Measurements from ENCODE around the gene PITPNM3.

The PITPNM3 gene

GRCh38 chr17:6509031-6509771, 47.2 kb downstream of the PITPNM3 start:
- no peak for TF ChIP-seq REST (IDR thresholded peaks at IDR 0.05; ENCODE audit: low read depth)
- TF ChIP-seq FOXM1 (IDR thresholded peaks at IDR 0.05; ENCODE audit: borderline replicate concordance, low read depth) = no peak
- peak; percentile 60 for TF ChIP-seq YY1 (IDR thresholded peaks at IDR 0.05; ENCODE audit: low read depth)

GRCh38 chr17:6508519-6509030, 47.8 kb downstream of the PITPNM3 start:
- no peak for TF ChIP-seq YY1 (IDR thresholded peaks at IDR 0.05; ENCODE audit: low read depth)
- TF ChIP-seq TEAD4 (IDR thresholded peaks at IDR 0.05) = no peak
- TF ChIP-seq TCF12 (IDR thresholded peaks at IDR 0.05; ENCODE audit: low read depth) = no peak
- TF ChIP-seq NFIC (IDR thresholded peaks at IDR 0.05) = no peak
- no peak for TF ChIP-seq RAD21 (IDR thresholded peaks at IDR 0.05; ENCODE audit: low read depth)
- TF ChIP-seq MAX (IDR thresholded peaks at IDR 0.05) = no peak

- TF ChIP-seq EP300 (IDR thresholded peaks at IDR 0.05; ENCODE audit: borderline replicate concordance) (no peak), USF1 (IDR thresholded peaks at IDR 0.05) (no peak), RAD21 (IDR thresholded peaks at IDR 0.05; ENCODE audit: low read depth) (no peak), TAF1 (IDR thresholded peaks at IDR 0.05; ENCODE audit: low read depth) (no peak), TEAD4 (IDR thresholded peaks at IDR 0.05) (no peak), CREB1 (IDR thresholded peaks at IDR 0.05; ENCODE audit: low read depth) (no peak), EGR1 (IDR thresholded peaks at IDR 0.05) (no peak), NFIC (IDR thresholded peaks at IDR 0.05) (no peak), TCF12 (IDR thresholded peaks at IDR 0.05; ENCODE audit: low read depth) (no peak), ZBTB7A (IDR thresholded peaks at IDR 0.05; ENCODE audit: low read depth) (no peak), REST (IDR thresholded peaks at IDR 0.05; ENCODE audit: low read depth) (no peak), MAX (IDR thresholded peaks at IDR 0.05) (no peak), YY1 (IDR thresholded peaks at IDR 0.05; ENCODE audit: low read depth) (no peak), CEBPB (IDR thresholded peaks at IDR 0.05) (no peak), FOXM1 (IDR thresholded peaks at IDR 0.05; ENCODE audit: borderline replicate concordance, low read depth) (no peak)
Observed at GRCh38 chr17:6508016-6508415, 48.3 kb downstream of the PITPNM3 start.

- TF ChIP-seq NFIC (IDR thresholded peaks at IDR 0.05) (peak; percentile 27; the same call in 1 of the 2 replicates), REST (IDR thresholded peaks at IDR 0.05; ENCODE audit: low read depth) (no peak)
Observed at GRCh38 chr17:6507535-6507934, 48.8 kb downstream of the PITPNM3 start.

GRCh38 chr17:6506679-6507231, 49.6 kb downstream of the PITPNM3 start:
- no peak for TF ChIP-seq CREB1 (IDR thresholded peaks at IDR 0.05; ENCODE audit: low read depth)
- no peak for TF ChIP-seq ZBTB7A (IDR thresholded peaks at IDR 0.05; ENCODE audit: low read depth)
- no peak for TF ChIP-seq EGR1 (IDR thresholded peaks at IDR 0.05)
- peak; percentile 68; the same call in 1 of the 2 replicates for TF ChIP-seq EP300 (IDR thresholded peaks at IDR 0.05; ENCODE audit: borderline replicate concordance)
- peak; percentile 73 for TF ChIP-seq TEAD4 (IDR thresholded peaks at IDR 0.05)
- TF ChIP-seq RAD21 (IDR thresholded peaks at IDR 0.05; ENCODE audit: low read depth) = no peak; the same call in 1 of the 2 replicates
- peak; percentile 57 for TF ChIP-seq NFIC (IDR thresholded peaks at IDR 0.05)
- TF ChIP-seq TAF1 (IDR thresholded peaks at IDR 0.05; ENCODE audit: low read depth) = no peak
- no peak for TF ChIP-seq REST (IDR thresholded peaks at IDR 0.05; ENCODE audit: low read depth)
- peak; percentile 53 for TF ChIP-seq MAX (IDR thresholded peaks at IDR 0.05)
- no peak for TF ChIP-seq USF1 (IDR thresholded peaks at IDR 0.05)
- TF ChIP-seq TCF12 (IDR thresholded peaks at IDR 0.05; ENCODE audit: low read depth) = 0 out of 2 replicates have a peak, but pooled peaks have one; percentile 38
- TF ChIP-seq YY1 (IDR thresholded peaks at IDR 0.05; ENCODE audit: low read depth) = peak; percentile 62; the same call in 1 of the 2 replicates
- no peak for TF ChIP-seq FOXM1 (IDR thresholded peaks at IDR 0.05; ENCODE audit: borderline replicate concordance, low read depth)

All from Ishikawa (cell line).